Left ventricle myocardium inferior (tissue), 1 donor: ENCODE data around the gene FLRT1. TPM values are rescaled to one million over a fixed set of nuclear protein-coding genes. Genes with fewer than 3 reads are reported as not detected.

Source experiments
- DNase-seq: peaks from one replicate; pipeline ENCODE4 v3.0.0-alpha.2; 2020
- H3K27ac ChIP-seq: fragments of 200-600 bp; replicated peaks from 2 replicates; pipeline ENCODE4 v1.8.0; 2021
- H3K27me3 ChIP-seq: fragments of 200-600 bp; 2 replicates; pipeline ENCODE4 v1.8.0; 2021; ENCODE audit warnings: low read depth
- H3K36me3 ChIP-seq: fragments of 200-600 bp; 2 replicates; pipeline ENCODE4 v1.8.0; 2021
- H3K4me1 ChIP-seq: fragments of 200-600 bp; 2 replicates; pipeline ENCODE4 v1.8.0; 2021
- H3K4me3 ChIP-seq: fragments of 200-600 bp; 2 replicates; pipeline ENCODE4 v1.8.0; 2021; ENCODE audit warnings: mild to moderate bottlenecking, moderate library complexity
- H3K9me3 ChIP-seq: fragments of 200-600 bp; replicated peaks from 2 replicates; pipeline ENCODE4 v1.8.0; 2021
- intact Hi-C: fragments of 100-400 bp; cut with micrococcal nuclease; formaldehyde crosslinking; loops from one replicate; pipeline ENCODE4 v1.11.0; 2022
- total RNA-seq: library from RNA; stranded (reverse); fragmentation: NEBNext Ultra II Directional; extraction: Animal tissue kit (Norgen Biotek cat#: 25700); gene quantifications from one replicate; pipeline ENCODE4 v1.2.1, GENCODE V29; 2021
- TF ChIP-seq, protein P1 (sequence below): fragments of 200-600 bp; IDR thresholded peaks from 2 replicates; pipeline ENCODE4 v1.8.0; 2021; ENCODE audit warnings: antibody characterized with exemption, mild to moderate bottlenecking, borderline replicate concordance
- donor health status: DM: no; HTN: yes; CAD: no; lungs with severe emphysema.

Gene FLRT1
- total RNA-seq, 1 donor from 2014 or later, result 0.44 TPM

DNA sequence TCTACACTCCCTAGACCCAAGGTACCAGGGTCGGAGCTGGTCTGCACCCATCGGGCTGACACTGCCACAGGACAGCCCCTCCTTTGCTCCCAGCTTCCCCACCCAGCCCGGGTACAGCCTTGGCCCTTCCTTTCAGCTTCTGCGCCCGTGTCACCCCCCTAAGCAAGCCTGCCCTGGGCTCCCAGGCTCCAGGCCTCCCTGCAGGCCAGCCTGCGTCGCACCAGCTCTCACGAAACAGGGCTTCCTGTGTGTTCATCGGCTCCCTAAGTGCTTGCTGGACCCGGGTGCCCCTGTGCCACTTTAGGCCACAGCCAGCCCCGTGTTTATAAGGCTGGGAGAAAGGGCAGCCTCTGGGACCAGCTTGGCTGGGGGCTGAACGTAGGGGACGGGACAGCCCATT lies 21.1 kb downstream of the FLRT1 start:
- H3K27ac ChIP-seq, result peak overlapping the region; percentile 57
- H3K27me3 ChIP-seq, result peaks cover 11% of the 10 kb centered on the region
- no peaks in the 10 kb centered on the region for H3K36me3 ChIP-seq
- H3K4me1 ChIP-seq, result peaks cover 68% of the 10 kb centered on the region
- H3K9me3 ChIP-seq, result no peaks in the 10 kb centered on the region
- intact Hi-C loops, result no loop called here
- no peak for DNase-seq
- no peak overlapping the region for H3K4me3 ChIP-seq
- TF ChIP-seq, protein P1, sequence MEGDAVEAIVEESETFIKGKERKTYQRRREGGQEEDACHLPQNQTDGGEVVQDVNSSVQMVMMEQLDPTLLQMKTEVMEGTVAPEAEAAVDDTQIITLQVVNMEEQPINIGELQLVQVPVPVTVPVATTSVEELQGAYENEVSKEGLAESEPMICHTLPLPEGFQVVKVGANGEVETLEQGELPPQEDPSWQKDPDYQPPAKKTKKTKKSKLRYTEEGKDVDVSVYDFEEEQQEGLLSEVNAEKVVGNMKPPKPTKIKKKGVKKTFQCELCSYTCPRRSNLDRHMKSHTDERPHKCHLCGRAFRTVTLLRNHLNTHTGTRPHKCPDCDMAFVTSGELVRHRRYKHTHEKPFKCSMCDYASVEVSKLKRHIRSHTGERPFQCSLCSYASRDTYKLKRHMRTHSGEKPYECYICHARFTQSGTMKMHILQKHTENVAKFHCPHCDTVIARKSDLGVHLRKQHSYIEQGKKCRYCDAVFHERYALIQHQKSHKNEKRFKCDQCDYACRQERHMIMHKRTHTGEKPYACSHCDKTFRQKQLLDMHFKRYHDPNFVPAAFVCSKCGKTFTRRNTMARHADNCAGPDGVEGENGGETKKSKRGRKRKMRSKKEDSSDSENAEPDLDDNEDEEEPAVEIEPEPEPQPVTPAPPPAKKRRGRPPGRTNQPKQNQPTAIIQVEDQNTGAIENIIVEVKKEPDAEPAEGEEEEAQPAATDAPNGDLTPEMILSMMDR, result no peak

DNA sequence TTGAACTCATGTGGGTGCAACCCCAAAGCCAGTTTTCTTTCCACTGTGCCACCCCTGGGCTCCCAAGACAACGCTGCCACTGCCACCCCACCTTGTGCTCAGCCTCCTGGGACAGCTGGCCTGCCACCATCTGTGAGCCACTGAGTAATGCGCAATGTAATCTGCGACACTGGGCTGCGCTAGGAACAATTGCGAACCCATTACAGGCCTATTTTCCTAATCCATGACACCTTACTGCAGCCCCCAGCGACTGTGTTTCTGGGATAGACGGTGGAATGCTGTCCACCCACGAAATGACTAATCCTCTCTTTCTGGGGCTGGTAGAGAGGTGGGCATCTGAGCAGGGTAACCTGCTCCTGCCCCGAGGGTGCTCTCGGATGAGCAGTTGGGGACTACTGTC lies 22.2 kb downstream of the FLRT1 start:
- H3K4me1 ChIP-seq, result peaks cover 68% of the 10 kb centered on the region

DNA sequence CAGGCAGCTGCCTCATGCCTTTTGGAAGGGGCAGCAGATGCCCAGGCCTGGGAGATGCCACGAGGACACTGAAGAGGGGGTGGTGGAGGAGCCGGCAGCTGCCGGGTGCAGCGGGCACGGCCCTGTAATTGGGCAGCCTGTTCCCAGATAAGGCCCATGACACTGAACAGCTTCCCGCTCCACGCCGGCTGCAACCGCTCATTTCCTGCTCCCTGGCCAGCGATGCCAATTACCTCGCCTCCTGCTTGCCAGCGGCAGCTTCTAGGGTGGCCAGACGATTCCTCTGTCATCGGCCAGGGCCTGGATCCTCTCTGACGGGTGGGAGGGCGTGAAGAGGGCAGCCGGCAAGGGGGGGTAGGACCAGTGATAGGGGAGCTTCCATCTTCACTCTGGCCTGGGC lies 22.8 kb downstream of the FLRT1 start:
- Histone ChIP-seq H3K27me3 (peaks cover 28% of the 10 kb centered on the region), H3K36me3 (no peaks in the 10 kb centered on the region), H3K4me3 (no peak overlapping the region), H3K9me3 (no peaks in the 10 kb centered on the region), H3K27ac (peak overlapping the region; percentile 54), H3K4me1 (peaks cover 68% of the 10 kb centered on the region)
- peak; percentile 72 for DNase-seq
- TF ChIP-seq, protein P1, result no peak
- intact Hi-C loops, result no loop called here

More for the DNA sequence above, 22.2 kb downstream of the FLRT1 start:
- H3K27me3 ChIP-seq, result peaks cover 22% of the 10 kb centered on the region
- no peaks in the 10 kb centered on the region for H3K9me3 ChIP-seq
- no peaks in the 10 kb centered on the region for H3K36me3 ChIP-seq
- no peak for DNase-seq
- TF ChIP-seq, protein P1, result no peak
- no peak overlapping the region for H3K4me3 ChIP-seq
- intact Hi-C loops, result no loop called here
- H3K27ac ChIP-seq, result peak overlapping the region; percentile 54

DNA sequence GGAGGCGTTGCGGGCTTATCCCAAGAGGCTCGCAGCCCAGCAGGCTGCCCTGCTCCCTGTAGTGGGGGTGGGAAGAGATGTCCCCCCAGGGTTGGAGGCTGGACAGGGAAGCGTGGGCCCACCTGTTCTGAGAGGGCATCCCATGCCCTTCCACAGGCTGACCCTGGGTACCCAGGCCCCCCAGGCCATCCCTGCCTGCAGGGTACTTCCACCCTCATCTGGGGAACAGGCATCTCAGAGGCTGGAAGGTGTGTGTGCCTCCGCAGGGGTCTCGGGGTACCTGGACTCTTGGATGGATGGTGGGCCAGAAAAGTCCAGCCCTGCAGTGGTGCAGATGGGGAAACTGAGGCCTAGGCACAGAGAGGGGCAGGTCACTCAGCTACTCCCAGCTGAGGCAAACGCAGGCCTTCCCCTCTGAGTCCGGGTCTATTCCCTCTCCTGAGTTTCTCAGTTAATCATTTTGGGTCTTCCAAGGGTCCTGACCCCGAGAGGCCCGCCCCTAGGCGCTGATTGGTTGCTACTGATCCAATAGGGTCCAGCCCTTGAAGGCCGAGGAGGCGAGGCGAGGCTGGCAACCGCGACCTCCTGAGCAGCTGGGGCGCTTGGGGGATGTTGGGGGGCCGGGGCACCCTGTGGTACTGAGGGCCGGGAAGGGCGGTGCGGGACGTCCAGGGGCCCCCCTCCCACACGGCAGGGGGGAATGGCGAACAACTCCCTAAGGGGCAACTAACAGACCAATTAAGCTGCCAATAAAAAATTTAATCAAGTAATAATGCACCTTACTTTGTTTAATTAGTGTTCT lies 23.8 kb downstream of the FLRT1 start:
- Histone ChIP-seq H3K27me3 (peaks cover 29% of the 10 kb centered on the region), H3K9me3 (no peaks in the 10 kb centered on the region), H3K27ac (no peak overlapping the region), H3K4me1 (peaks cover 66% of the 10 kb centered on the region), H3K4me3 (no peak overlapping the region), H3K36me3 (no peaks in the 10 kb centered on the region)
- intact Hi-C loops, result no loop called here
- no peak for DNase-seq
- TF ChIP-seq, protein P1, result no peak

DNA sequence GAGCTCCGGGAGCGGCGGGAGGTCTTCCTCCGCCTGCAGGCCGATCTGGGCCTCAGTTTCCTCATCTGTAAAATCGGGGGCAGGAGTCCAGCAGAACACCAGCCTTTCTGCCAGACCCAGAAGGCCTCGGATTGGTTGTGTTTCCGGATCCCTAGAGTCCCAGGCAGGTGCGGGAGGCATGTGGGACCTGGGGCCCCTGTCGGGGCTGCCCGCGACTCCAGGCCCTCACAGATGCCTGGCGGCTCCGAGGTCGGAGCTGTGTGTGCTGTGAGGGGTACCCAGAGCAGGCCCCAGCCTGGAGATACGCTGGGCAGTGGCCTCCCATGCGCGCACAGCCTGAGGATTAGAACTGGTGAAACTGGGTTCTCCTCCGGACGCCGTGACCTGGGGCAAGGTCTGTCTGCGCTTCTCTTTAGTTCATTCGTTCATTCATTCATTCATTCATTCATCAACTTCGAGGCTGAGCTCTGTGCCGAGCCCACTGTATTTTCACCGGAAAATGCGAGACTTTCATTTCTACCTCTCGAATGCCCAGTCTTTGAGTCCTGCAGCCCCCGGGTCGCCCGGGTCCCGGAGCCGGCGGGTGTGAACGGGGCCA lies 24.6 kb downstream of the FLRT1 start:
- peaks cover 61% of the 10 kb centered on the region for H3K4me1 ChIP-seq
- TF ChIP-seq, protein P1, result no peak
- no peaks in the 10 kb centered on the region for H3K36me3 ChIP-seq
- DNase-seq, result no peak
- no peaks in the 10 kb centered on the region for H3K9me3 ChIP-seq
- no peak overlapping the region for H3K27ac ChIP-seq
- H3K4me3 ChIP-seq, result peak overlapping the region; percentile 53
- intact Hi-C loops, result no loop called here
- peaks cover 29% of the 10 kb centered on the region for H3K27me3 ChIP-seq
